Hepatocyte (in vitro differentiated cells): Measurements from ENCODE around the gene LYPD6. TPM values are rescaled to one million over a fixed set of nuclear protein-coding genes. Genes with fewer than 3 reads are reported as not detected.

Experiments
- DNase-seq: peaks from one replicate; pipeline ENCODE4 v3.0.0-alpha.2; 2016; ENCODE audit warnings: low spot score
- H2AFZ ChIP-seq: fragments of 200-600 bp; sonication (generic); 2 replicates; pipeline ENCODE4 v1.6.0; 2016; ENCODE audit warnings: antibody characterized with exemption, mild to moderate bottlenecking
- H3K27ac ChIP-seq: fragments of 200-600 bp; sonication (generic); 2 replicates; pipeline ENCODE4 v1.5.1; 2016; ENCODE audit warnings: mild to moderate bottlenecking
- H3K27me3 ChIP-seq: fragments of 200-600 bp; sonication (generic); 2 replicates; pipeline ENCODE4 v1.6.1; 2016
- H3K36me3 ChIP-seq: fragments of 200-600 bp; sonication (generic); replicated peaks from 2 replicates; pipeline ENCODE4 v1.5.1; 2016; ENCODE audit warnings: low read depth; ENCODE audit not compliant: insufficient read depth
- H3K4me1 ChIP-seq: fragments of 200-600 bp; sonication (generic); 2 replicates; pipeline ENCODE4 v1.5.1; 2016; ENCODE audit warnings: mild to moderate bottlenecking, moderate library complexity; ENCODE audit not compliant: insufficient read depth
- H3K4me2 ChIP-seq: fragments of 200-600 bp; sonication (generic); 2 replicates; pipeline ENCODE4 v1.6.0; 2016
- H3K4me3 ChIP-seq: fragments of 200-600 bp; sonication (generic); 2 replicates; pipeline ENCODE4 v1.5.1; 2016; ENCODE audit warnings: mild to moderate bottlenecking
- H3K79me2 ChIP-seq: fragments of 200-600 bp; sonication (generic); 2 replicates; pipeline ENCODE4 v1.6.0; 2017; ENCODE audit warnings: mild to moderate bottlenecking
- H3K9me2 ChIP-seq: fragments of 200-600 bp; sonication (generic); replicated peaks from 2 replicates; pipeline ENCODE4 v1.6.0; 2017; ENCODE audit warnings: mild to moderate bottlenecking; ENCODE audit not compliant: insufficient read depth
- H3K9me3 ChIP-seq: fragments of 200-600 bp; sonication (generic); 2 replicates; pipeline ENCODE4 v1.5.1; 2016; ENCODE audit warnings: low read depth, mild to moderate bottlenecking
- H4K20me1 ChIP-seq: fragments of 200-600 bp; sonication (generic); 2 replicates; pipeline ENCODE4 v1.6.0; 2016; ENCODE audit warnings: mild to moderate bottlenecking; ENCODE audit not compliant: insufficient read depth, poor library complexity, severe bottlenecking
- EZH2 ChIP-seq: fragments of 200-600 bp; sonication (generic); IDR thresholded peaks from 2 replicates; pipeline ENCODE4 v1.6.1; 2016; ENCODE audit warnings: antibody characterized with exemption, mild to moderate bottlenecking, borderline replicate concordance
- EZH2phosphoT487 ChIP-seq: fragments of 200-600 bp; sonication (generic); IDR thresholded peaks from one replicate; pipeline ENCODE4 v1.6.1; 2018; ENCODE audit warnings: antibody characterized with exemption, mild to moderate bottlenecking, low read depth, moderate library complexity; ENCODE audit not compliant: unreplicated experiment, severe bottlenecking
- WGBS: methylation state at CpG from one replicate; pipeline ENCODE4 v1.1.6; 2016; ENCODE audit warnings: low lambda C conversion rate; ENCODE audit errors: missing lambda C conversion rate; 5-methylcytosine and 5-hydroxymethylcytosine counted together
- polyA plus RNA-seq: library from polyadenylated mRNA; unstranded; fragments of >200 nt; fragmentation: Nextera tagmentation; extraction: Ambion mirVana; gene quantifications from 2 replicates; pipeline ENCODE4 v1.2.1, GENCODE V29; 2016
- total RNA-seq: library from RNA; depleted of rRNA; stranded (reverse); fragments of >200 nt; gene quantifications from 2 replicates; pipeline ENCODE4 v1.2.3, GENCODE V29; 2014
- TF ChIP-seq, protein P1 (sequence below): fragments of 200-600 bp; sonication (generic); IDR thresholded peaks from 2 replicates; pipeline ENCODE4 v1.5.1; 2016; ENCODE audit warnings: antibody characterized with exemption, mild to moderate bottlenecking; ENCODE audit not compliant: poor library complexity

The LYPD6 gene
- total and polyA plus RNA-seq, 2 experiments from 2014 or later, result 5.3 to 11.2 TPM

DNA sequence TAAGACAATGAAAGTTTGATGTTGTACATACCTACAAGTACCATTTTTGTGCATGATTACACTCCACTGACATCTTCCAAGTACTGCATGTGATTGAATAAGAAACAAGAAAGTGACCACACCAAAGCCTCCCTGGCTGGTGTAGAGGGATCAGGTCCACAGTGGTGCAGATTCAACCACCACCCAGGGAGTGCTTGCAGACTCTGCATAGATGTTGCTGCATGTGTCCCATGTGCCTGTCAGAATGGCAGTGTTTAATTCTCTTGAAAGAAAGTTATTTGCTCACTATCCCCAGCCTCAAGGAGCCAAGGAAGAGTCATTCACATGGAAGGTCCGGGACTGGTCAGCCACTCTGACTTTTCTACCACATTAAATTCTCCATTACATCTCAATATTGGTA lies 142.7 kb downstream of the LYPD6 start:
- no peak overlapping the region for H3K27ac ChIP-seq
- no peak overlapping the region for H3K4me3 ChIP-seq
- no peaks in the 10 kb centered on the region for H3K9me2 ChIP-seq
- DNase-seq, result no peak
- H3K4me1 ChIP-seq, result peaks cover 5% of the 10 kb centered on the region
- H2AFZ ChIP-seq, result no peak overlapping the region
- H3K79me2 ChIP-seq, result no peaks in the 10 kb centered on the region
- TF ChIP-seq EZH2, result no peak
- TF ChIP-seq EZH2phosphoT487, result no peak
- TF ChIP-seq, protein P1, sequence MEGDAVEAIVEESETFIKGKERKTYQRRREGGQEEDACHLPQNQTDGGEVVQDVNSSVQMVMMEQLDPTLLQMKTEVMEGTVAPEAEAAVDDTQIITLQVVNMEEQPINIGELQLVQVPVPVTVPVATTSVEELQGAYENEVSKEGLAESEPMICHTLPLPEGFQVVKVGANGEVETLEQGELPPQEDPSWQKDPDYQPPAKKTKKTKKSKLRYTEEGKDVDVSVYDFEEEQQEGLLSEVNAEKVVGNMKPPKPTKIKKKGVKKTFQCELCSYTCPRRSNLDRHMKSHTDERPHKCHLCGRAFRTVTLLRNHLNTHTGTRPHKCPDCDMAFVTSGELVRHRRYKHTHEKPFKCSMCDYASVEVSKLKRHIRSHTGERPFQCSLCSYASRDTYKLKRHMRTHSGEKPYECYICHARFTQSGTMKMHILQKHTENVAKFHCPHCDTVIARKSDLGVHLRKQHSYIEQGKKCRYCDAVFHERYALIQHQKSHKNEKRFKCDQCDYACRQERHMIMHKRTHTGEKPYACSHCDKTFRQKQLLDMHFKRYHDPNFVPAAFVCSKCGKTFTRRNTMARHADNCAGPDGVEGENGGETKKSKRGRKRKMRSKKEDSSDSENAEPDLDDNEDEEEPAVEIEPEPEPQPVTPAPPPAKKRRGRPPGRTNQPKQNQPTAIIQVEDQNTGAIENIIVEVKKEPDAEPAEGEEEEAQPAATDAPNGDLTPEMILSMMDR, result no peak
- H3K4me2 ChIP-seq, result no peak overlapping the region
- no peaks in the 10 kb centered on the region for H4K20me1 ChIP-seq
- H3K9me3 ChIP-seq, result no peaks in the 10 kb centered on the region
- 89% methylated on average over 1 of the region's 1 CpG for WGBS
- no peaks in the 10 kb centered on the region for H3K27me3 ChIP-seq
- H3K36me3 ChIP-seq, result no peaks in the 10 kb centered on the region

DNA sequence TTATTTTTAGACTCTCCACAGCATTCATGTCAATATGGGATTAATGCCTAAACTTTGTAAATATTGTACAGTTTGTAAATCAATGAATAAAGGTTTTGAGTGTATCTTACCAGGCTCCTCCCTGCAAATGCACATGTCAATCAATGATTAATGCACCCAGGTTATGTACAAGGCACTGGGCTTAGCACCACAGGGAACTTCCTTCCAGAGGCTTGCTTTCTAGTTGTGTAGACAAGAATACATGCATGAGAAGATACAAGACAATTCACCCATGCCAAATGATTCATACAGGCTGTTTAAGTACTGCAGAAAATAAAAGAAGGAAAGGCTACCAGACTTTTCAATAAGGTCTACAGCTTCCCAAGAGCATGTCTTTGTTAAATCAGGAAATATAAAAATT lies 143.1 kb downstream of the LYPD6 start:
- no peak for DNase-seq

DNA sequence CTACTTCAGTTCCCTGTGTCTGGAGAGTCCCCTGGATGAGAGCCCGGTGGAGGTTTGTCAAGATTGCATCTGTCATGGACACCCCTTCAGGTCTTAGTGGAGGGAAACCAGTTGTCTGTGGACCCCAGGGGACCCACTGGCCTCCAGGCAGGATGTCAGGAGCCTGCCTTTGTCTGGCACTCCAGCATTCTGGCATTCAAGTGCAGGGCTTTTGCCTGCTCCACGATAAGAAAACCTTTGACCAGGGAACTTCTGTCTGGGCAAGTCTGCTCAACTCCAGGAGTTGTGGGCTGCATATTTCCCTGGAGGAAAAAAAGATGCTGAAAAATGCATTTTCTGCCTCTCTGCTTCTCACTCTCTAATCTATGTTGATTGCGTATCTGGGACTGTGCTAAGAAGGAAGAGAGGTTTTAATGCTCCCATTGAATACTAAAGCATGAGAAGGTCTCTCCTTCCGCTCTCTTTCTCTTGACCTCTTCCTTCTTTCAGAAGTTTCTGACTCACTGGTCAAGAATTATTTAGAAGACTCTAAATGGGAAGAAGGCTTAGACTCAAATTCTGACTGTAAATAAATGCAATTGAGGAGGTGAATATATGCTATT lies 152.7 kb downstream of the LYPD6 start:
- no peaks in the 10 kb centered on the region for H3K36me3 ChIP-seq
- no peaks in the 10 kb centered on the region for H3K4me1 ChIP-seq
- no peak overlapping the region for H3K4me2 ChIP-seq
- no peak overlapping the region for H3K4me3 ChIP-seq
- H3K27ac ChIP-seq, result no peak overlapping the region
- H3K79me2 ChIP-seq, result no peaks in the 10 kb centered on the region
- H2AFZ ChIP-seq, result no peak overlapping the region
- no peaks in the 10 kb centered on the region for H3K9me3 ChIP-seq
- WGBS, result 60% methylated on average over 4 of the region's 4 CpGs
- H3K9me2 ChIP-seq, result no peaks in the 10 kb centered on the region
- no peaks in the 10 kb centered on the region for H3K27me3 ChIP-seq
- H4K20me1 ChIP-seq, result no peaks in the 10 kb centered on the region
- no peak for DNase-seq
- TF ChIP-seq, protein P1, result no peak
- TF ChIP-seq EZH2phosphoT487, result no peak
- no peak for TF ChIP-seq EZH2

More for the DNA sequence above, 143.1 kb downstream of the LYPD6 start:
- no peaks in the 10 kb centered on the region for H3K27me3 ChIP-seq
- no peak for TF ChIP-seq EZH2
- TF ChIP-seq, protein P1, result no peak
- TF ChIP-seq EZH2phosphoT487, result no peak
- peaks cover 1% of the 10 kb centered on the region for H3K4me1 ChIP-seq
- no peak overlapping the region for H3K4me2 ChIP-seq
- no peaks in the 10 kb centered on the region for H3K9me2 ChIP-seq
- H3K36me3 ChIP-seq, result no peaks in the 10 kb centered on the region
- H3K9me3 ChIP-seq, result no peaks in the 10 kb centered on the region
- H3K4me3 ChIP-seq, result no peak overlapping the region
- no peaks in the 10 kb centered on the region for H4K20me1 ChIP-seq
- no peak overlapping the region for H2AFZ ChIP-seq
- H3K79me2 ChIP-seq, result no peaks in the 10 kb centered on the region
- H3K27ac ChIP-seq, result no peak overlapping the region

DNA sequence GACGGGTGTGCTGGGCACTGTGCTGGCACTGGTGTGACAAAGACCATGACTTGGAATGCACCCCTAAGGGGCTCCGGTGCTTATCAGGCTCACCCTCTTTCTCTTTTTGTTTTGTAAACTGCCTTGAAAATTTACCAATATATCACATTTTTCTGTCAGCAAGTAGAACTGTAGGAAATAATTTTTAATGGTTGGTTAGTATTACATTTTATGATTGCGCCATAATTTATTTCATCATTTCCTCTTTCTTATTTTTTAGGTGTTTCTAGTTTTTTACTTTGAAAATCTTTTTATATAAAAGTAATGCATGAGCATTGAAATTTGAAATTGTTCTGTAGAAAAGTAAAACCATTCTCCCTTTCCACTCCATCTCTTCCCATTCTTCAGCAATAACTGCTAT lies 156.3 kb downstream of the LYPD6 start:
- Histone ChIP-seq H2AFZ (no peak overlapping the region), H3K79me2 (no peaks in the 10 kb centered on the region), H3K9me3 (no peaks in the 10 kb centered on the region), H3K4me1 (no peaks in the 10 kb centered on the region), H3K27ac (no peak overlapping the region), H3K4me2 (no peak overlapping the region), H3K9me2 (no peaks in the 10 kb centered on the region), H3K27me3 (no peaks in the 10 kb centered on the region), H4K20me1 (no peaks in the 10 kb centered on the region), H3K36me3 (no peaks in the 10 kb centered on the region), H3K4me3 (no peak overlapping the region)
- TF ChIP-seq, protein P1, result no peak
- TF ChIP-seq EZH2 (no peak), EZH2phosphoT487 (no peak)
- 67% methylated on average over 3 of the region's 3 CpGs for WGBS
- DNase-seq, result no peak
